Purkinje cell (primary cell): ENCODE results near the gene NEO1. TPM values are rescaled to one million over a fixed set of nuclear protein-coding genes. Genes with fewer than 3 reads are reported as not detected.

ENCODE experiments used
- polyA plus RNA-seq: library from polyadenylated mRNA; unstranded; fragments of >200 nt; fragmentation: Nextera tagmentation; gene quantifications from 2 replicates; pipeline ENCODE4 v1.2.1, GENCODE V29; 2014

NEO1 gene
- polyA plus RNA-seq, result 21.5 and 22.5 TPM in 2 replicates

GRCh38 chr15:73051807-73052652, at the start of gene NEO1:
TSS of gene NEO1 (plus strand) at chr15:73052463. CDS start at chr15:73052676, 213 bp downstream.

